K562 (cell line): ENCODE measurements around the gene PELI3. TPM values are rescaled to one million over a fixed set of nuclear protein-coding genes. Genes with fewer than 3 reads are reported as not detected.

Experiments used
- DACH1 ChIP-seq: fragments of 450-650 bp; IDR thresholded peaks from 2 replicates; pipeline ENCODE4 v1.6.1; 2018; ENCODE audit not compliant: partially characterized antibody
- FOXJ2 ChIP-seq: fragments of 200-800 bp; sonication (Bioruptor generic); IDR thresholded peaks from 2 replicates; pipeline ENCODE4 v1.6.1; 2016; ENCODE audit warnings: missing genetic modification characterization, missing compliant biosample characterization
- GATAD2A ChIP-seq: fragments of 450-650 bp; IDR thresholded peaks from 2 replicates; pipeline ENCODE4 v1.6.1; 2017
- MCM3 ChIP-seq: fragments of 450-650 bp; IDR thresholded peaks from 2 replicates; pipeline ENCODE4 v1.6.1; 2016
- NCOA1 ChIP-seq: fragments of 450-650 bp; IDR thresholded peaks from 2 replicates; pipeline ENCODE4 v1.6.1; 2016; ENCODE audit warnings: low read depth
- PHF20 ChIP-seq: fragments of 450-650 bp; IDR thresholded peaks from 2 replicates; pipeline ENCODE4 v1.6.1; 2018; ENCODE audit not compliant: partially characterized antibody
- SETDB1 ChIP-seq: IDR thresholded peaks from one replicate; pipeline ENCODE4 v1.6.1; 2012; ENCODE audit warnings: low read length, control low read depth, inconsistent platforms
- SMAD3 ChIP-seq: fragments of 450-650 bp; formaldehyde crosslinking; conservative IDR thresholded peaks from 2 replicates; pipeline ENCODE4 v1.4.0; 2020; ENCODE audit warnings: mild to moderate bottlenecking
- TCFL5 ChIP-seq: fragments of 250-450 bp; sonication (Bioruptor Pico); conservative IDR thresholded peaks from 2 replicates; pipeline ENCODE4 v1.6.1; 2021; ENCODE audit warnings: mild to moderate bottlenecking, moderate library complexity, matching md5 sums
- ZEB2 ChIP-seq: fragments of 450-650 bp; IDR thresholded peaks from 2 replicates; pipeline ENCODE4 v1.6.1; 2016
- ZNF354B ChIP-seq: fragments of 250-450 bp; sonication (Bioruptor Pico); IDR thresholded peaks from 2 replicates; pipeline ENCODE4 v1.4.0; 2020
- ZNF431 ChIP-seq: sonication (generic); formaldehyde crosslinking; IDR thresholded peaks from 2 replicates; pipeline ENCODE4 v1.8.0; 2022; ENCODE audit warnings: mild to moderate bottlenecking, missing genetic modification reagents
- ZNF589 ChIP-seq: fragments of 200-800 bp; sonication (Bioruptor generic); IDR thresholded peaks from 2 replicates; pipeline ENCODE4 v1.6.1; 2016; ENCODE audit warnings: low read depth, missing genetic modification characterization, missing compliant biosample characterization
- polyA plus RNA-seq, 8 experiments: library from polyadenylated mRNA; depleted of rRNA in 4 of 8; stranded (reverse) in 5 of 8; unstranded in 3 of 8; fragments of >200 nt; fragmentation: Nextera tagmentation in 2 of 8; fragmentation: Illumina TruSeq in 1 of 8; extraction: Ambion mirVana in 2 of 8; extraction: Trizol in 1 of 8; gene quantifications; 2 replicates each; pipeline versions ENCODE4 v1.2.1 to v1.2.3, GENCODE V29; 2011 to 2014; ENCODE audit warnings: inconsistent platforms in 1 of 8, missing spikeins in 1 of 8
- total RNA-seq, 7 experiments: library from RNA; depleted of rRNA in 6 of 7; stranded (reverse); fragments of >200 nt in 6 of 7; fragmentation: Illumina TruSeq in 2 of 7; extraction: Trizol in 2 of 7; gene quantifications; 2 replicates each; pipeline versions ENCODE4 v1.2.1 to v1.2.3, GENCODE V29; 2011 to 2021; ENCODE audit warnings: low replicate concordance in 1 of 7
- TF ChIP-seq, protein P1 (sequence below): fragments of 450-650 bp; IDR thresholded peaks from 2 replicates; pipeline ENCODE4 v1.6.1; 2016; ENCODE audit warnings: low read depth, mild to moderate bottlenecking, moderate library complexity
- TF ChIP-seq, protein P2 (sequence below): sonication (generic); formaldehyde crosslinking; IDR thresholded peaks from 2 replicates; pipeline ENCODE4 v1.8.0; 2022; ENCODE audit warnings: mild to moderate bottlenecking, missing genetic modification reagents
- TF ChIP-seq, protein P3 (sequence below), 2 experiments: fragments of 250-450 bp in 1 of 2; fragments of 450-650 bp in 1 of 2; sonication (Bioruptor Pico) in 1 of 2; IDR thresholded peaks; 2 replicates each; pipeline versions ENCODE4 v1.6.1 to v1.8.0; 2016 to 2021; ENCODE audit warnings: mild to moderate bottlenecking in 2 of 2, moderate library complexity in 2 of 2, missing compliant biosample characterization in 1 of 2, missing genetic modification characterization in 1 of 2
- TF ChIP-seq, protein P4 (sequence below): fragments of 250-450 bp; sonication (Bioruptor Pico); IDR thresholded peaks from 2 replicates; pipeline ENCODE4 v1.5.0; 2021; ENCODE audit warnings: mild to moderate bottlenecking, borderline replicate concordance

Gene PELI3
- total and polyA plus RNA-seq, 9 of the 15 experiments (the other 6 are each of a cell fraction or from before 2014, with no cell fraction given): 0.17 to 4.2 (median 1.9) TPM

DNA sequence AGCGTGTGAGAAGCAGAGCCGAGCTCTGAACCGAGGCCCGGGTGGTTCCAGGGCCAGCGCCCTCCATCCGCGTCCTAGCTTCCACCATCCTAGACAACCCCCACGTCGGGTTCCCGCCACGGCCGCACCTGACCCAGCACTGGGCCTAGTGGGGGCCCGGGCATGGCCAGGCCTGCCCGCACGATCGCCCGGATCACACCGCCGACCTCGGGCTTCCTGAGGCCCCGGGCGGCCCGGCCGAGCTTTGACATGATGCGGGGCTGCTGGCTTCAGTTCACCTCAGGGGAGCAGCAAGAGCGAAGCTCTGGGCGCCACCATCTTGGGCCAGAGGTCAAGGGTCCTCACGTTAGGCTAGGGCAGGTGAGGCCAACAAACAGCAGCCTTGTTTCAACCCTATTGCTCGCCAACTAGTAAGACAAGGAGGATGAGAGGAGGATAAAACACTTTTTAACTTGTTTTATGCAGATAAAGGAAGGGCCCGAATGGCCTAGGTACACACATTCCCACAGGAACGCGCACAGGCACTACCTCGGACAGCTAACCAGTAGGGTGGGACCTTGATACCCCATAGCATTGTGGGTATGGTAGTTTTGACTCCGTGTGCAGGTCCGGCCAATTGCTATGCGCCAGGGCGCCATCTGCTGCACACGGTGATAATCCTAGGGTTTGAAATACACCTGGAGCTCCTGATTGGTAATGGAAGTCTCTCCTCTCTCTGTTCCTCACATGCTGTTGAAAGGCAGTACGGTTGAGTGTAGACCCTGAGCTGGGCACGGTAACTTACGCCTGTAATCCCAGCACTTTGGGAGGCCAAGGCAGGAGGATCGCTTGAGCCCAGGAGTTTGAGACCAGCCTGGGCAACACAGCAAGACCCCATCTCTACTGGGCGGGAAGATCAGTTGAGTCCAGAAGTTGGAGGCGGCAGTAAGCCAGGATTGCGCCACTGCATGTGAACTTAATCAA is 27.9 kb upstream of the PELI3 start, which contains the start of gene MRPL11 (continued):
- TF ChIP-seq, protein P1, sequence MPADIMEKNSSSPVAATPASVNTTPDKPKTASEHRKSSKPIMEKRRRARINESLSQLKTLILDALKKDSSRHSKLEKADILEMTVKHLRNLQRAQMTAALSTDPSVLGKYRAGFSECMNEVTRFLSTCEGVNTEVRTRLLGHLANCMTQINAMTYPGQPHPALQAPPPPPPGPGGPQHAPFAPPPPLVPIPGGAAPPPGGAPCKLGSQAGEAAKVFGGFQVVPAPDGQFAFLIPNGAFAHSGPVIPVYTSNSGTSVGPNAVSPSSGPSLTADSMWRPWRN: no peak
- TF ChIP-seq DACH1 (peak; percentile 95), TCFL5 (CRISPR knock-in tag) (no peak), SMAD3 (CRISPR knock-in tag) (peak; percentile 31; the same call in 1 of the 2 replicates), ZEB2 (peak; percentile 17; the same call in 1 of the 2 replicates), ZNF589 (CRISPR knock-in tag) (no peak), PHF20 (peak; percentile 99), SETDB1 (no peak), ZNF431 (CRISPR knock-in tag) (no peak), GATAD2A (no peak), MCM3 (no peak), FOXJ2 (tag) (no peak), NCOA1 (no peak), ZNF354B (CRISPR knock-in tag) (no peak)
- TF ChIP-seq, protein P2, sequence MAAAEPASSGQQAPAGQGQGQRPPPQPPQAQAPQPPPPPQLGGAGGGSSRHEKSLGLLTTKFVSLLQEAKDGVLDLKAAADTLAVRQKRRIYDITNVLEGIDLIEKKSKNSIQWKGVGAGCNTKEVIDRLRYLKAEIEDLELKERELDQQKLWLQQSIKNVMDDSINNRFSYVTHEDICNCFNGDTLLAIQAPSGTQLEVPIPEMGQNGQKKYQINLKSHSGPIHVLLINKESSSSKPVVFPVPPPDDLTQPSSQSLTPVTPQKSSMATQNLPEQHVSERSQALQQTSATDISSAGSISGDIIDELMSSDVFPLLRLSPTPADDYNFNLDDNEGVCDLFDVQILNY: no peak
- TF ChIP-seq, protein P3, sequence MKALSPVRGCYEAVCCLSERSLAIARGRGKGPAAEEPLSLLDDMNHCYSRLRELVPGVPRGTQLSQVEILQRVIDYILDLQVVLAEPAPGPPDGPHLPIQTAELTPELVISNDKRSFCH (CRISPR knock-in tag; IDR thresholded peaks at IDR 0.05): no peak
- TF ChIP-seq, protein P3 (tag; IDR thresholded peaks at IDR 0.05): peak; percentile 87
- TF ChIP-seq, protein P4, sequence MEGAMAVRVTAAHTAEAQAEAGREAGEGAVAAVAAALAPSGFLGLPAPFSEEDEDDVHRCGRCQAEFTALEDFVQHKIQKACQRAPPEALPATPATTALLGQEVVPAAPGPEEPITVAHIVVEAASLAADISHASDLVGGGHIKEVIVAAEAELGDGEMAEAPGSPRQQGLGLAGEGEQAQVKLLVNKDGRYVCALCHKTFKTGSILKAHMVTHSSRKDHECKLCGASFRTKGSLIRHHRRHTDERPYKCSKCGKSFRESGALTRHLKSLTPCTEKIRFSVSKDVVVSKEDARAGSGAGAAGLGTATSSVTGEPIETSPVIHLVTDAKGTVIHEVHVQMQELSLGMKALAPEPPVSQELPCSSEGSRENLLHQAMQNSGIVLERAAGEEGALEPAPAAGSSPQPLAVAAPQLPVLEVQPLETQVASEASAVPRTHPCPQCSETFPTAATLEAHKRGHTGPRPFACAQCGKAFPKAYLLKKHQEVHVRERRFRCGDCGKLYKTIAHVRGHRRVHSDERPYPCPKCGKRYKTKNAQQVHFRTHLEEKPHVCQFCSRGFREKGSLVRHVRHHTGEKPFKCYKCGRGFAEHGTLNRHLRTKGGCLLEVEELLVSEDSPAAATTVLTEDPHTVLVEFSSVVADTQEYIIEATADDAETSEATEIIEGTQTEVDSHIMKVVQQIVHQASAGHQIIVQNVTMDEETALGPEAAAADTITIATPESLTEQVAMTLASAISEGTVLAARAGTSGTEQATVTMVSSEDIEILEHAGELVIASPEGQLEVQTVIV (CRISPR knock-in tag): no peak
